Glomerular visceral epithelial cell (primary cell): ENCODE measurements around the gene TIMP3.

Experiments
- DNase-seq: peaks from one replicate; pipeline ENCODE4 v3.0.0-alpha.2; 2016; ENCODE audit errors: extremely low spot score

TIMP3 gene

GRCh38 chr22:32882774-32883530 lies 81.4 kb downstream of the TIMP3 start:
- no peak for DNase-seq

- no peak for DNase-seq
Measured at GRCh38 chr22:32887324-32887980, 85.9 kb downstream of the TIMP3 start.

- no peak for DNase-seq
Measured at GRCh38 chr22:32888976-32889375, 87.5 kb downstream of the TIMP3 start.

GRCh38 chr22:32896891-32897290 lies 95.4 kb downstream of the TIMP3 start:
- DNase-seq, result no peak

- DNase-seq, result no peak
Measured at GRCh38 chr22:32897400-32897799, 95.9 kb downstream of the TIMP3 start.

GRCh38 chr22:32900886-32901635 lies 99.6 kb downstream of the TIMP3 start:
- DNase-seq, result no peak

- DNase-seq, result no peak
Measured at GRCh38 chr22:32901925-32902324, 100.4 kb downstream of the TIMP3 start.

- DNase-seq, result no peak
Measured at GRCh38 chr22:32903507-32903906, 102.0 kb downstream of the TIMP3 start.

- no peak for DNase-seq
Measured at GRCh38 chr22:32904044-32904443, 102.5 kb downstream of the TIMP3 start.

GRCh38 chr22:32905400-32905799 lies 103.9 kb downstream of the TIMP3 start:
- DNase-seq, result no peak

GRCh38 chr22:32909581-32910428 lies 108.3 kb downstream of the TIMP3 start:
- no peak for DNase-seq

- no peak for DNase-seq
Measured at GRCh38 chr22:32910429-32910772, 108.9 kb downstream of the TIMP3 start.

- no peak for DNase-seq
Measured at GRCh38 chr22:32911503-32911902, 110.0 kb downstream of the TIMP3 start.
